PC-3 (cell line): ENCODE data around the gene TAAR2.

Experiments
- EZH2 ChIP-seq: fragments of 300-600 bp; sonication (generic); IDR thresholded peaks from one replicate; pipeline ENCODE4 v1.6.1; 2017; ENCODE audit warnings: antibody characterized with exemption, mild to moderate bottlenecking, low read length; ENCODE audit not compliant: unreplicated experiment
- EZH2phosphoT487 ChIP-seq: fragments of 300-600 bp; sonication (generic); IDR thresholded peaks from 2 replicates; pipeline ENCODE4 v1.6.1; 2018; ENCODE audit warnings: mild to moderate bottlenecking, antibody characterized with exemption, low read length, borderline replicate concordance
- TF ChIP-seq, protein P1 (sequence below): fragments of 300-600 bp; sonication (generic); conservative IDR thresholded peaks from 2 replicates; pipeline ENCODE4 v1.5.1; 2017; ENCODE audit warnings: antibody characterized with exemption, low read depth, mild to moderate bottlenecking, low read length

- TF ChIP-seq, protein P1, sequence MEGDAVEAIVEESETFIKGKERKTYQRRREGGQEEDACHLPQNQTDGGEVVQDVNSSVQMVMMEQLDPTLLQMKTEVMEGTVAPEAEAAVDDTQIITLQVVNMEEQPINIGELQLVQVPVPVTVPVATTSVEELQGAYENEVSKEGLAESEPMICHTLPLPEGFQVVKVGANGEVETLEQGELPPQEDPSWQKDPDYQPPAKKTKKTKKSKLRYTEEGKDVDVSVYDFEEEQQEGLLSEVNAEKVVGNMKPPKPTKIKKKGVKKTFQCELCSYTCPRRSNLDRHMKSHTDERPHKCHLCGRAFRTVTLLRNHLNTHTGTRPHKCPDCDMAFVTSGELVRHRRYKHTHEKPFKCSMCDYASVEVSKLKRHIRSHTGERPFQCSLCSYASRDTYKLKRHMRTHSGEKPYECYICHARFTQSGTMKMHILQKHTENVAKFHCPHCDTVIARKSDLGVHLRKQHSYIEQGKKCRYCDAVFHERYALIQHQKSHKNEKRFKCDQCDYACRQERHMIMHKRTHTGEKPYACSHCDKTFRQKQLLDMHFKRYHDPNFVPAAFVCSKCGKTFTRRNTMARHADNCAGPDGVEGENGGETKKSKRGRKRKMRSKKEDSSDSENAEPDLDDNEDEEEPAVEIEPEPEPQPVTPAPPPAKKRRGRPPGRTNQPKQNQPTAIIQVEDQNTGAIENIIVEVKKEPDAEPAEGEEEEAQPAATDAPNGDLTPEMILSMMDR: no peak
- no peak for TF ChIP-seq EZH2
- no peak for TF ChIP-seq EZH2phosphoT487
Measured at GRCh38 chr6:132664309-132665034, 40.4 kb upstream of the TAAR2 start.
